Measurements from ENCODE around the gene ADGRF1.

ADGRF1 gene

GRCh38 chr6:46969206-46969605 is 72.9 kb downstream of the ADGRF1 start:
- no peak for DNase-seq (ENCODE audit: low read depth)
- no peak overlapping the region for H3K4me3 ChIP-seq (ENCODE audit: low read depth, low read length)
- TF ChIP-seq, protein P1, sequence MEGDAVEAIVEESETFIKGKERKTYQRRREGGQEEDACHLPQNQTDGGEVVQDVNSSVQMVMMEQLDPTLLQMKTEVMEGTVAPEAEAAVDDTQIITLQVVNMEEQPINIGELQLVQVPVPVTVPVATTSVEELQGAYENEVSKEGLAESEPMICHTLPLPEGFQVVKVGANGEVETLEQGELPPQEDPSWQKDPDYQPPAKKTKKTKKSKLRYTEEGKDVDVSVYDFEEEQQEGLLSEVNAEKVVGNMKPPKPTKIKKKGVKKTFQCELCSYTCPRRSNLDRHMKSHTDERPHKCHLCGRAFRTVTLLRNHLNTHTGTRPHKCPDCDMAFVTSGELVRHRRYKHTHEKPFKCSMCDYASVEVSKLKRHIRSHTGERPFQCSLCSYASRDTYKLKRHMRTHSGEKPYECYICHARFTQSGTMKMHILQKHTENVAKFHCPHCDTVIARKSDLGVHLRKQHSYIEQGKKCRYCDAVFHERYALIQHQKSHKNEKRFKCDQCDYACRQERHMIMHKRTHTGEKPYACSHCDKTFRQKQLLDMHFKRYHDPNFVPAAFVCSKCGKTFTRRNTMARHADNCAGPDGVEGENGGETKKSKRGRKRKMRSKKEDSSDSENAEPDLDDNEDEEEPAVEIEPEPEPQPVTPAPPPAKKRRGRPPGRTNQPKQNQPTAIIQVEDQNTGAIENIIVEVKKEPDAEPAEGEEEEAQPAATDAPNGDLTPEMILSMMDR (IDR thresholded peaks at IDR 0.05; ENCODE audit: control insufficient read depth, extremely low read depth, insufficient read depth) = no peak

- no peak for DNase-seq (ENCODE audit: low read depth)
- TF ChIP-seq, protein P1 (IDR thresholded peaks at IDR 0.05; ENCODE audit: control insufficient read depth, extremely low read depth, insufficient read depth) = no peak
- no peak overlapping the region for H3K4me3 ChIP-seq (ENCODE audit: low read depth, low read length)
Measured at GRCh38 chr6:46967826-46968349, 74.2 kb downstream of the ADGRF1 start.

DNA sequence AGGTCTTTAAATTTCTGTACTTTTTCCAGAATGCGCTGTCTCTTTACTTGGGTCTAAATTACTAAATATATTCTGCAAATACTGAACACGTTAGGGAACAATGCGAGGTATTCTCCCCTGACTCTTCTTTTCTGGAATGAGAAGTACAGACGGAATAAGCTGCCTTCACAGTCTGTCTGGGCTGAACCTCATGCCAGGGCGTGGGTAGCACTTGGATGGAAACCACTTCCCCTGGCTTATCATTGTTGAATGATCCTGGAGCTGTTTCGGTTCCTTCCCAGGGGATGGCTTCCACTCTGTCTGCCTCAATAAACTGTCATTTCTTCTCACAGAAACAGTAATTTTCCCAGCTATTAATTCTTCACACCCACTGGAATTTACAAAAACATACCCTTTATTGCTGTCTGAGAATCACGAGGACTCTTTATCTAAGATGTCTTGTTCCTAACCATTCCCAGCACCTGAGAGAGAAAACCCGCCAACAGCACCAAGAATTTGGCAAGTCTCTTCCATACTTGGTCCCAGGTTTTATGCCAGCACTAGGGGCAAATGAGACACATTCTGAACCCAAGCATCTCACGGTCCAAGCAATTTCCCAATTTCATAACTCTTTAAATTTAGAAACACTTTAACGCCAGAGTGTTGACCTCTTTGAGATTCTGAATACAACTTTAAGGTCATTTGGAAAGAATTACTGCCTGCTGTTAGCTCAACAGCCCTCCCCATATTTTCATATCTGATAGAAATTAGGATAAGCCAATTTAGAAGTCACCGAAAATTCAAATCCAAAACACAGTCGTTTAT is 77.2 kb downstream of the ADGRF1 start:
- H3K4me3 ChIP-seq (ENCODE audit: low read depth, low read length) = no peak overlapping the region
- TF ChIP-seq, protein P1 (IDR thresholded peaks at IDR 0.05; ENCODE audit: control insufficient read depth, extremely low read depth, insufficient read depth) = no peak
- no peak for DNase-seq (ENCODE audit: low read depth)

GRCh38 chr6:46963626-46964025 is 78.5 kb downstream of the ADGRF1 start:
- DNase-seq (ENCODE audit: low read depth) = no peak

GRCh38 chr6:46963039-46963438 is 79.1 kb downstream of the ADGRF1 start:
- TF ChIP-seq, protein P1 (IDR thresholded peaks at IDR 0.05; ENCODE audit: control insufficient read depth, extremely low read depth, insufficient read depth) = no peak
- no peak overlapping the region for H3K4me3 ChIP-seq (ENCODE audit: low read depth, low read length)
- no peak for DNase-seq (ENCODE audit: low read depth)

More at GRCh38 chr6:46963626-46964025, 78.5 kb downstream of the ADGRF1 start:
- H3K4me3 ChIP-seq (ENCODE audit: low read depth, low read length) = no peak overlapping the region
- TF ChIP-seq, protein P1 (IDR thresholded peaks at IDR 0.05; ENCODE audit: control insufficient read depth, extremely low read depth, insufficient read depth) = no peak

DNA sequence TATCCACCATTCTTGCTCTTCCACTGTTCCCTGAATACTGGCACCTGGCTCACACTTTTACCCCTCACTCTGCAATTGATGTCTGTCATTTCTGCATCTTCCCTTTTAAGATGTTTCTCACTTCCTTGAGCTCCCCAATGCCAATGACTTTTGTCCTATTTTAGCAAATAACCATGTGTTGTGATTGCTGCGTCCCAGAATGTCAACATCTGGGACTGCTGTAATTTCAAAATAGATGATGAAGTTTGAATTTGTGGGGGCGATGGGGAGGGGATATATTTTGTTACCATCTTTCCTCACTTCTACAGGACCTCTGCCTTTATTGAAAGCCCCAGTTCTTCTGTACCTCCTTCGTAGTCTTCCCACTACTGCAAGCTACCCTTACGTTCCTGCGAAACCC is 80.4 kb downstream of the ADGRF1 start:
- TF ChIP-seq, protein P1 (IDR thresholded peaks at IDR 0.05; ENCODE audit: control insufficient read depth, extremely low read depth, insufficient read depth) = no peak
- H3K4me3 ChIP-seq (ENCODE audit: low read depth, low read length) = no peak overlapping the region
- DNase-seq (ENCODE audit: low read depth) = no peak
